ENCODE measurements around the gene SLC9A9. TPM values are rescaled to one million over a fixed set of nuclear protein-coding genes. Genes with fewer than 3 reads are reported as not detected.

SLC9A9 gene
- polyA plus RNA-seq, 1 donor from 2014 or later: 0.54 TPM

DNA sequence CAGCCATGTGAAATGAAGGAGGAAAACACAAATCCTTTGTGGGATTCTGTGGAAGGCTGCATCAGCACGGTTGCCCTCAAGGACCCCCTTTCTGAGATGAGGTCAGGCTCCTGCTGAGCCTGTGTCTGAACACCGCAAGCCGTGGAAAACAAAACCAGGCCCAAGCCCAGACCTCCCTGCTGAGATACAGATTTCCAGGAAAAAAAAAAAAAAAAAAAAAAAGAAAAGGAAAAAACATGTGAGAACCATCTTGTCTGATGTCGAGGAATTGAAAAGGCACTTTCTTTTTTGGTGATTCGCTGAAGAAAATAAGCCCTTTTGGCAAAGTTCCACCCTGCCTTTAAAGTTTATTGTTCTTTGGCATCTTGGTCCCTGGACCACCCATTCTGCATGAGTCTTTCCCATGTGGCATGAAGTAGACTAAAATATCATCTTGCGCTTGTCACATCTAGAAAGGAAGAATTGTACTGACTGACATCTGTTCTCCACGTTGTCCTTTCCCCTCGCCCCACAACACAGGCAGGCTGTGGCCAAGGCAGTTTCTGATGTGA lies 611.1 kb downstream of the SLC9A9 start:
- H3K36me3 ChIP-seq (ENCODE audit: insufficient read depth, low read length): no peaks in the 10 kb centered on the region
- H2AFZ ChIP-seq (ENCODE audit: low read depth, low read length): no peak overlapping the region
- H3K4me3 ChIP-seq (ENCODE audit: low read length): no peak overlapping the region
- H3K9ac ChIP-seq (ENCODE audit: low read length): no peak overlapping the region
- H3K79me2 ChIP-seq (replicated peaks; ENCODE audit: insufficient read depth, low read length): no peaks in the 10 kb centered on the region
- no peaks in the 10 kb centered on the region for H3K9me2 ChIP-seq (ENCODE audit: insufficient read depth, low read length)
- H3K27me3 ChIP-seq (ENCODE audit: insufficient read depth, low read depth, low read length): no peaks in the 10 kb centered on the region
- H3K27ac ChIP-seq (ENCODE audit: low read length): no peak overlapping the region
- H4K20me1 ChIP-seq (ENCODE audit: insufficient read depth): no peaks in the 10 kb centered on the region
- no peaks in the 10 kb centered on the region for H3K9me3 ChIP-seq (ENCODE audit: low read length)
- H3F3A ChIP-seq (ENCODE audit: insufficient read depth, low read length, poor library complexity, severe bottlenecking): no peaks in the 10 kb centered on the region
- TF ChIP-seq SMC3 (conservative IDR thresholded peaks at IDR 0.05; ENCODE audit: poor library complexity) (no peak), POLR2AphosphoS5 (IDR thresholded peaks at IDR 0.05) (no peak), TAF1 (IDR thresholded peaks at IDR 0.05; ENCODE audit: low read depth) (no peak), RAD21 (conservative IDR thresholded peaks at IDR 0.05) (no peak)
- TF ChIP-seq, protein P1, sequence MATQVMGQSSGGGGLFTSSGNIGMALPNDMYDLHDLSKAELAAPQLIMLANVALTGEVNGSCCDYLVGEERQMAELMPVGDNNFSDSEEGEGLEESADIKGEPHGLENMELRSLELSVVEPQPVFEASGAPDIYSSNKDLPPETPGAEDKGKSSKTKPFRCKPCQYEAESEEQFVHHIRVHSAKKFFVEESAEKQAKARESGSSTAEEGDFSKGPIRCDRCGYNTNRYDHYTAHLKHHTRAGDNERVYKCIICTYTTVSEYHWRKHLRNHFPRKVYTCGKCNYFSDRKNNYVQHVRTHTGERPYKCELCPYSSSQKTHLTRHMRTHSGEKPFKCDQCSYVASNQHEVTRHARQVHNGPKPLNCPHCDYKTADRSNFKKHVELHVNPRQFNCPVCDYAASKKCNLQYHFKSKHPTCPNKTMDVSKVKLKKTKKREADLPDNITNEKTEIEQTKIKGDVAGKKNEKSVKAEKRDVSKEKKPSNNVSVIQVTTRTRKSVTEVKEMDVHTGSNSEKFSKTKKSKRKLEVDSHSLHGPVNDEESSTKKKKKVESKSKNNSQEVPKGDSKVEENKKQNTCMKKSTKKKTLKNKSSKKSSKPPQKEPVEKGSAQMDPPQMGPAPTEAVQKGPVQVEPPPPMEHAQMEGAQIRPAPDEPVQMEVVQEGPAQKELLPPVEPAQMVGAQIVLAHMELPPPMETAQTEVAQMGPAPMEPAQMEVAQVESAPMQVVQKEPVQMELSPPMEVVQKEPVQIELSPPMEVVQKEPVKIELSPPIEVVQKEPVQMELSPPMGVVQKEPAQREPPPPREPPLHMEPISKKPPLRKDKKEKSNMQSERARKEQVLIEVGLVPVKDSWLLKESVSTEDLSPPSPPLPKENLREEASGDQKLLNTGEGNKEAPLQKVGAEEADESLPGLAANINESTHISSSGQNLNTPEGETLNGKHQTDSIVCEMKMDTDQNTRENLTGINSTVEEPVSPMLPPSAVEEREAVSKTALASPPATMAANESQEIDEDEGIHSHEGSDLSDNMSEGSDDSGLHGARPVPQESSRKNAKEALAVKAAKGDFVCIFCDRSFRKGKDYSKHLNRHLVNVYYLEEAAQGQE (IDR thresholded peaks at IDR 0.05; ENCODE audit: borderline replicate concordance): no peak
- TF ChIP-seq, protein P2, sequence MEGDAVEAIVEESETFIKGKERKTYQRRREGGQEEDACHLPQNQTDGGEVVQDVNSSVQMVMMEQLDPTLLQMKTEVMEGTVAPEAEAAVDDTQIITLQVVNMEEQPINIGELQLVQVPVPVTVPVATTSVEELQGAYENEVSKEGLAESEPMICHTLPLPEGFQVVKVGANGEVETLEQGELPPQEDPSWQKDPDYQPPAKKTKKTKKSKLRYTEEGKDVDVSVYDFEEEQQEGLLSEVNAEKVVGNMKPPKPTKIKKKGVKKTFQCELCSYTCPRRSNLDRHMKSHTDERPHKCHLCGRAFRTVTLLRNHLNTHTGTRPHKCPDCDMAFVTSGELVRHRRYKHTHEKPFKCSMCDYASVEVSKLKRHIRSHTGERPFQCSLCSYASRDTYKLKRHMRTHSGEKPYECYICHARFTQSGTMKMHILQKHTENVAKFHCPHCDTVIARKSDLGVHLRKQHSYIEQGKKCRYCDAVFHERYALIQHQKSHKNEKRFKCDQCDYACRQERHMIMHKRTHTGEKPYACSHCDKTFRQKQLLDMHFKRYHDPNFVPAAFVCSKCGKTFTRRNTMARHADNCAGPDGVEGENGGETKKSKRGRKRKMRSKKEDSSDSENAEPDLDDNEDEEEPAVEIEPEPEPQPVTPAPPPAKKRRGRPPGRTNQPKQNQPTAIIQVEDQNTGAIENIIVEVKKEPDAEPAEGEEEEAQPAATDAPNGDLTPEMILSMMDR (IDR thresholded peaks at IDR 0.05; ENCODE audit: poor library complexity, severe bottlenecking): no peak
- H3K4me2 ChIP-seq (ENCODE audit: low read length): no peak overlapping the region

DNA sequence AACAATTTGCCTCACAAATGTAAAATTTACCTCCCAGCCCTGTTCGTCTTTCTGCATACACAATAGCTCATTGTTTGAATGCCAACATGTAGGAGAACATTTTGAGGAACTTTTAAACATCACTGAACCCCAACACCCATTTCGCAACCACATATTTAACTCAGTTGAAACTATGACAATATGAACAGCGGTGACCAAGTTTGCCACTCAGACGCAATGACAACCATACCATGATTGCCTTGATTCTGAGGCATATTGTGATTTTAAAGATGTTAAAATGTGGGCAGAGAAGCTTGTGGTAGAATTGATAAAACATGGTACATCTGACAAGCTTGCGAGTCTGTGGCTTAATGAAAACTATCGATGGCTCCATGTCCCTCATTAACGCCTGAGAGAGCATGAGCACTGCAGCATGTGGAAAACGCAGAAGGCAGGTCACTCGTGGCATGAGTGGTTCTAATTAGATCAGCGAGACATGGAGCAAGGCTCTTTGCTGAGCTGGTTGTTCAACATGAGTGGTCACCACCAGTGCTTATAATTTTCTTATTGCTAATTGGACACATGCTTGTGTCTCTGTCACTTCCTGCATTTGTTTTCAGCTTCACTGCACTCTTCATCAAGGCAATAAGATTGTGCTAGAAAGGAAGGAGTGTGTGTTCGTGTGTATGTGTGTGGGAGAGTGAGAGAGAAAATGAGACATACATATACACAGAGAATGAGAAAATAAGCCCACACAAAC lies 611.9 kb downstream of the SLC9A9 start:
- H3K27ac ChIP-seq (ENCODE audit: low read length): no peak overlapping the region

More for the DNA sequence above, 611.9 kb downstream of the SLC9A9 start:
- Histone ChIP-seq H3K9me2 (ENCODE audit: insufficient read depth, low read length) (no peaks in the 10 kb centered on the region), H3K9ac (ENCODE audit: low read length) (no peak overlapping the region), H3K9me3 (ENCODE audit: low read length) (no peaks in the 10 kb centered on the region), H3K4me3 (ENCODE audit: low read length) (no peak overlapping the region), H3F3A (ENCODE audit: insufficient read depth, low read length, poor library complexity, severe bottlenecking) (no peaks in the 10 kb centered on the region), H3K36me3 (ENCODE audit: insufficient read depth, low read length) (no peaks in the 10 kb centered on the region), H3K4me2 (ENCODE audit: low read length) (no peak overlapping the region), H3K27me3 (ENCODE audit: insufficient read depth, low read depth, low read length) (no peaks in the 10 kb centered on the region), H2AFZ (ENCODE audit: low read depth, low read length) (no peak overlapping the region), H4K20me1 (ENCODE audit: insufficient read depth) (no peaks in the 10 kb centered on the region), H3K79me2 (replicated peaks; ENCODE audit: insufficient read depth, low read length) (no peaks in the 10 kb centered on the region)
- no peak for TF ChIP-seq EP300 (conservative IDR thresholded peaks at IDR 0.05; ENCODE audit: poor library complexity, severe bottlenecking)
- no peak for TF ChIP-seq MXI1 (conservative IDR thresholded peaks at IDR 0.05; ENCODE audit: poor library complexity, severe bottlenecking)
- no peak for TF ChIP-seq POLR2AphosphoS5 (IDR thresholded peaks at IDR 0.05)
- TF ChIP-seq, protein P2 (IDR thresholded peaks at IDR 0.05; ENCODE audit: poor library complexity, severe bottlenecking): no peak
- TF ChIP-seq, protein P1 (IDR thresholded peaks at IDR 0.05; ENCODE audit: borderline replicate concordance): no peak
- TF ChIP-seq RAD21 (conservative IDR thresholded peaks at IDR 0.05): no peak
- no peak for TF ChIP-seq SMC3 (conservative IDR thresholded peaks at IDR 0.05; ENCODE audit: poor library complexity)
- no peak for TF ChIP-seq TAF1 (IDR thresholded peaks at IDR 0.05; ENCODE audit: low read depth)
- no peak for TF ChIP-seq EZH2 (IDR thresholded peaks at IDR 0.05; ENCODE audit: borderline replicate concordance, insufficient read depth, low read length, poor library complexity, severe bottlenecking)
